ENCODE measurements around the gene NUCKS1.
A peak's percentile ranks its signal among the peaks of the same experiment; 100 is the strongest.

Gene NUCKS1

DNA sequence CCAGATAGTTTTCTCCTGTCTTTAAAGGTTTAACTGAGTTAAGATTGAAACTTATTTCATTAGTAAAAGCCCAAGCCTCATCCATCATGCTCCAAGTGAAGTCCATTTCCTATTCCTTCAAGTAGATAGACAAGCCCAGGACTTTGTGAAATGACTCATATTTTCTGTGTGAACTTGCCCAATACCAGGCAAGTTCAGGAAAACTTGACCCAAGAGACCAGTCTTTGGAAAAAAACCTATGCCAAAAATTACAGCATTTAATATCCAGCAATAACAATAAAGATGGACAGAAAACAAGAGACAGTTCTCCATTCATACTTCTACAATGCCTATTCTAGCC is 25.7 kb upstream of the NUCKS1 start:
- no peaks in the 10 kb centered on the region for H4K20me1 ChIP-seq (ENCODE audit: insufficient read depth, low read length)
- no peaks in the 10 kb centered on the region for H3K79me2 ChIP-seq (ENCODE audit: insufficient read depth, low read length)
- peak overlapping the region; percentile 71 for H3K4me3 ChIP-seq (ENCODE audit: low read depth, low read length, poor library complexity, severe bottlenecking)
- no peak overlapping the region for H2AFZ ChIP-seq (ENCODE audit: low read length)
- peaks cover 9% of the 10 kb centered on the region for H3K4me1 ChIP-seq (ENCODE audit: insufficient read depth, low read length, severe bottlenecking)
- H3K9me3 ChIP-seq (ENCODE audit: low read length) = 0 out of 2 replicates have a peak, but pooled peaks cover 5% of the 10 kb centered on the region
- peaks cover 10% of the 10 kb centered on the region; the same call in 1 of the 2 replicates for H3K27me3 ChIP-seq (ENCODE audit: insufficient read depth, low read length)
- no peaks in the 10 kb centered on the region for H3F3A ChIP-seq (ENCODE audit: insufficient read depth, low read length)
- no peaks in the 10 kb centered on the region for H3K9me2 ChIP-seq (ENCODE audit: low read depth, low read length)
- TF ChIP-seq, protein P1, sequence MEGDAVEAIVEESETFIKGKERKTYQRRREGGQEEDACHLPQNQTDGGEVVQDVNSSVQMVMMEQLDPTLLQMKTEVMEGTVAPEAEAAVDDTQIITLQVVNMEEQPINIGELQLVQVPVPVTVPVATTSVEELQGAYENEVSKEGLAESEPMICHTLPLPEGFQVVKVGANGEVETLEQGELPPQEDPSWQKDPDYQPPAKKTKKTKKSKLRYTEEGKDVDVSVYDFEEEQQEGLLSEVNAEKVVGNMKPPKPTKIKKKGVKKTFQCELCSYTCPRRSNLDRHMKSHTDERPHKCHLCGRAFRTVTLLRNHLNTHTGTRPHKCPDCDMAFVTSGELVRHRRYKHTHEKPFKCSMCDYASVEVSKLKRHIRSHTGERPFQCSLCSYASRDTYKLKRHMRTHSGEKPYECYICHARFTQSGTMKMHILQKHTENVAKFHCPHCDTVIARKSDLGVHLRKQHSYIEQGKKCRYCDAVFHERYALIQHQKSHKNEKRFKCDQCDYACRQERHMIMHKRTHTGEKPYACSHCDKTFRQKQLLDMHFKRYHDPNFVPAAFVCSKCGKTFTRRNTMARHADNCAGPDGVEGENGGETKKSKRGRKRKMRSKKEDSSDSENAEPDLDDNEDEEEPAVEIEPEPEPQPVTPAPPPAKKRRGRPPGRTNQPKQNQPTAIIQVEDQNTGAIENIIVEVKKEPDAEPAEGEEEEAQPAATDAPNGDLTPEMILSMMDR (IDR thresholded peaks at IDR 0.05; ENCODE audit: low read length) = no peak
- TF ChIP-seq EZH2 (IDR thresholded peaks at IDR 0.05; ENCODE audit: borderline replicate concordance, low read length) = no peak
- no peaks in the 10 kb centered on the region; the same call in 1 of the 2 replicates for H3K36me3 ChIP-seq (ENCODE audit: insufficient read depth, low read length)
- H3K27ac ChIP-seq (ENCODE audit: low read depth, low read length, poor library complexity, severe bottlenecking) = no peak overlapping the region
- H3K4me2 ChIP-seq (ENCODE audit: low read length) = peak overlapping the region; percentile 84
- H3K9ac ChIP-seq (ENCODE audit: low read length) = no peak overlapping the region

GRCh38 chr1:205775015-205775716 is 25.2 kb upstream of the NUCKS1 start, which contains the start of gene RAB29:
RAB29 (minus strand) TSS chr1:205775482; CDS start chr1:205774956, 526 bp downstream.
- peak within 1 kb of the TSS; percentile 71 for H3K4me3 ChIP-seq (ENCODE audit: low read depth, low read length, poor library complexity, severe bottlenecking)
- H2AFZ ChIP-seq (ENCODE audit: low read length) = 0 out of 2 replicates have a peak within 1 kb of the TSS, but pooled peaks have one; percentile 64
- peaks cover 10% of the 10 kb centered on the region; the same call in 1 of the 2 replicates for H3K27me3 ChIP-seq (ENCODE audit: insufficient read depth, low read length)
- H3K4me2 ChIP-seq (ENCODE audit: low read length) = peak within 1 kb of the TSS; percentile 84
- H3K79me2 ChIP-seq (ENCODE audit: insufficient read depth, low read length) = no peaks in the 10 kb centered on the region
- H3K27ac ChIP-seq (ENCODE audit: low read depth, low read length, poor library complexity, severe bottlenecking) = no peak within 1 kb of the TSS
- peak within 1 kb of the TSS; percentile 65 for H3K9ac ChIP-seq (ENCODE audit: low read length)
- H4K20me1 ChIP-seq (ENCODE audit: insufficient read depth, low read length) = no peaks in the 10 kb centered on the region
- H3K9me2 ChIP-seq (ENCODE audit: low read depth, low read length) = no peaks in the 10 kb centered on the region
- peaks cover 9% of the 10 kb centered on the region for H3K4me1 ChIP-seq (ENCODE audit: insufficient read depth, low read length, severe bottlenecking)
- H3K9me3 ChIP-seq (ENCODE audit: low read length) = 0 out of 2 replicates have a peak, but pooled peaks cover 5% of the 10 kb centered on the region
- no peaks in the 10 kb centered on the region; the same call in 1 of the 2 replicates for H3K36me3 ChIP-seq (ENCODE audit: insufficient read depth, low read length)
- no peaks in the 10 kb centered on the region for H3F3A ChIP-seq (ENCODE audit: insufficient read depth, low read length)
- TF ChIP-seq, protein P1 (IDR thresholded peaks at IDR 0.05; ENCODE audit: low read length) = no peak
- no peak for TF ChIP-seq EZH2 (IDR thresholded peaks at IDR 0.05; ENCODE audit: borderline replicate concordance, low read length)

DNA sequence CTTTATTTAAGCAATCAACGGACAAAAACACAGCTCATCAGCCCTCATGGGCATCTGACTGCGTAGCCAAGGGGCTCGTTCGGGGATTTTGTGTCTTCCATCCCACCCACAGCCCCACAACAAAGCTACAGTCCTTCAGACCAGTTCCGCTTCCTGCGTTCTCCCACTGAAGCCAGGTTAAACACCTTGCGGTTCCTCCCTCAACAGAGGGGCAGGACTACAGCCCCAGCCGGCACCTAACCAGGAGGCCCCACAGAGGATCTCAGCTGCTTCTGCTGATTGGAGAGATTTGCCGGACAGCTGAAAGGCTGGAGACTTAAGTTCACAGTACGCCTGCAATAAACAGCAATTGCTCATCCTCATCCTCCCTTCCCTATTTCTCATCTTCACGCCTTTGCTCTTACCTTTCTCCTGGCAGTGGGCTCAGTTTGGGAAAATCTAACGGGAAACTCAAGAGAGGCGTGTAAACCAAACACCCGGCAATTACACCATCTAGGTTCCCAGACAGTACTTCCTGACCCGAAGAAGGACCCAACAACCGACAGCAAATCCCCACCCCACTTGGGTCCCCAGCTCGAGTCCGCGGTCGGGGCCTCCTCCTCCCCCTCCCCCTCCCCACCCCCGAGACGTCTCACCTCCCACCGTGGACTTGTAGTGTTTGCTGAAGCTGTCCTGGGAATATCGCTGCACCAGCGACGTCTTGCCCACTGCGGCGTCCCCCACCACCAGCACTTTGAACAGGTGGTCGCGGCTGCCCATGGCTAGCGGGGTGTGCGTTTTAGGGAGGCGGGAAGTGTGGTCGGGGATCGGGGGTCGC is 24.4 kb upstream of the NUCKS1 start:
- H3K9me2 ChIP-seq (ENCODE audit: low read depth, low read length) = no peaks in the 10 kb centered on the region
- no peaks in the 10 kb centered on the region for H3K79me2 ChIP-seq (ENCODE audit: insufficient read depth, low read length)
- peak overlapping the region; percentile 84 for H3K4me2 ChIP-seq (ENCODE audit: low read length)
- H3K9ac ChIP-seq (ENCODE audit: low read length) = peak overlapping the region; percentile 65
- H2AFZ ChIP-seq (ENCODE audit: low read length) = no peak overlapping the region
- H4K20me1 ChIP-seq (ENCODE audit: insufficient read depth, low read length) = no peaks in the 10 kb centered on the region
- peaks cover 10% of the 10 kb centered on the region; the same call in 1 of the 2 replicates for H3K27me3 ChIP-seq (ENCODE audit: insufficient read depth, low read length)
- H3F3A ChIP-seq (ENCODE audit: insufficient read depth, low read length) = no peaks in the 10 kb centered on the region
- H3K36me3 ChIP-seq (ENCODE audit: insufficient read depth, low read length) = no peaks in the 10 kb centered on the region; the same call in 1 of the 2 replicates
- H3K4me3 ChIP-seq (ENCODE audit: low read depth, low read length, poor library complexity, severe bottlenecking) = peak overlapping the region; percentile 71
- H3K9me3 ChIP-seq (ENCODE audit: low read length) = 0 out of 2 replicates have a peak, but pooled peaks cover 5% of the 10 kb centered on the region
- TF ChIP-seq EZH2 (IDR thresholded peaks at IDR 0.05; ENCODE audit: borderline replicate concordance, low read length) = no peak
- TF ChIP-seq, protein P1 (IDR thresholded peaks at IDR 0.05; ENCODE audit: low read length) = no peak
- peaks cover 9% of the 10 kb centered on the region for H3K4me1 ChIP-seq (ENCODE audit: insufficient read depth, low read length, severe bottlenecking)
- H3K27ac ChIP-seq (ENCODE audit: low read depth, low read length, poor library complexity, severe bottlenecking) = no peak overlapping the region

Measured in OCI-LY1 (cell line).